HG03025 (cell line): ENCODE data around the gene FAM83C.

Source experiments
- ATAC-seq: cut with Tn5 transposase; IDR thresholded peaks from one replicate; pipeline ENCODE4 v1.9.1; 2021; ENCODE audit warnings: mild to moderate bottlenecking, moderate library complexity; ENCODE audit not compliant: unreplicated experiment, low FRiP score

The FAM83C gene

DNA sequence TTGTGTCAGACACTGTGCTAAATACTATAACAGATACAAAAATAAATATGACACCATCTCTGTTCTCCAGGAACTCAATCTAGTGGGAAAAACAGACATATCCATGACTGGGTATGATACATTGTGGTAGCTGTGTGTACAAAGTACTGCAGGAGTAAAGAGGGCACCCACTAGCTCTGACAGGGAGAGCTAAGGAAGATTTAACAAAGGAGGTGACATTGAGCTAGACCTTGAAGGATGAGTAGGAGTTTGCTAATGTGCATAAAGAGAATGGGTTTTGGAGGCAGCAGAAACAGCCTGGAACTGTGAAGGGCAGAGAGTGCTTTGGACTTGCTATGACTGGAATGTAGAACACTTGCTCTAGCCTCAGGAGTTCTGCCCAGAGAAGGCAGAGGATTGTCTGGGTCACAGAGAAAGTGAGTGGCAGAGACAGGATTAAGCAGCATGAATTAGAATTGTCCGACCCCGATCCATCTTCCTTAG, 51.4 kb downstream of the FAM83C start:
- ATAC-seq, result no peak

DNA sequence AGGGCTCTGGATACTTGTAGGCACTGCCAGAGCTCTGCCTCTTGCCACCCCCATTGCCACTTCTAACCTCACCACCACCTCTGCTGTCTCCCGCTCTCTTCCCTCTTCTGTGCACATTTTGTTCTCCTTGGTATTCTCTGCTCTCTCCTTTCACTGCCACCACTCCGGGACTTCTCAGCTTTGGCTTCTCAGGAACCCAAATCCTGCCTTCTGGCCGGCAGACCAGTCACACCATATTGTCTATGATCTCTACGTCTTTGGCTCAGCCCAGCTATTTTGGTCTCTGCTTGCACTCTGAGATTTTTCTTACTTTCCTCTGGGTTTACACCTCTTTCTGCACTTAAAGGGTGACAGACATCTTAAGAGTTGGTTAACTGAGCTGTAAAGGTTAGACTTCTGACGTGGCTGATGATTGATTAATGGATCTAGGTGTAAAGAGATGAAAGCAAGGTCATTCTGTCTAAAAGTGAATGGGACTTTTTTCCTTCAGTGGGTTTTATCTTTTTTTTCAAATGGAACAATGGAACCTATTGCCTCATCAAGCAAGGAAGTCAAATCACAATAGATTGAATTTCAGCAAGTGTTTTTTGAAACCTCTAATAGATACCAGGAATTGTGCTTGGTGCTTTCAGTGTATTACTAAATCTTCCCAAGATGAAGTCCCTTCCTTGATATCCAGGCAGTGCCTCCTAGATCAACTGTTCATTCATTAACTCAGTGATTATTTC, 52.0 kb downstream of the FAM83C start:
- ATAC-seq, result no peak

DNA sequence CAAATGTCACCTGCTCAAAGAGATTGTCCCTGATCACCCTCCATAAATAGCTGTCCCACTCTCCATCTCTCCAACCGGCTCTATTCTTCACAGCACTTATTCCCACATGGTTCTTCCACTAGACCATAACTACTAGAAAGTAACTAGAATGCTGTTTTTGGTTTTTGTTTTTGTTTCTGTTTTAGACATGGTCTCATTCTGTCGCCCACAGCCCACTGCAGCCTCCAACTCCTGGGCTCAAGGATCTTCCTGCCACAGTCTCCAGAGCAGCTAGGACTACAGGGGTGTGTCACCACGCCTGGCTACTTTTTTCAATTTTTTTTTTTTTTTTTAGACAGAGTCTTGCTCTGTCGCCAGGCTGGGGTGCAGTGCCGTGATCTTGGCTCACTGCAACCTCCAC, 53.5 kb downstream of the FAM83C start:
- no peak for ATAC-seq

DNA sequence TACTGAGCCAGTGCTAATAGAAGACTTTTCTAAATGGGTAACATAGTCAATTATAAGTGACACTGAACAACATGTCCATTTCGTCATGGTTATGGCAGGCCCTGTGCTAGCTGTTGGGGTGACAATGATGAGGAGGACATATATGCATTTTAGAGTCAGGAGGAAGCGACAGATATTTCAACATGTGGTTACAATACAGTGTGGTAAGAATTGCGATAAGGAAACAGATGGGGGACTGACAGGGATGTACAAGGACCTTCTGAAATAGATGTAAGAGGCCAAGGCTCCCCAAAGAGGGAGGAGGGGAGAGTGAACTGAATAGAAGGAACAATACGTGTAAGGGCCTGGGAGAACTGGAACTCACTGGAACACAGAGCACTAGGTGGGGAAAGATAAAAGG, 54.1 kb downstream of the FAM83C start:
- no peak for ATAC-seq

DNA sequence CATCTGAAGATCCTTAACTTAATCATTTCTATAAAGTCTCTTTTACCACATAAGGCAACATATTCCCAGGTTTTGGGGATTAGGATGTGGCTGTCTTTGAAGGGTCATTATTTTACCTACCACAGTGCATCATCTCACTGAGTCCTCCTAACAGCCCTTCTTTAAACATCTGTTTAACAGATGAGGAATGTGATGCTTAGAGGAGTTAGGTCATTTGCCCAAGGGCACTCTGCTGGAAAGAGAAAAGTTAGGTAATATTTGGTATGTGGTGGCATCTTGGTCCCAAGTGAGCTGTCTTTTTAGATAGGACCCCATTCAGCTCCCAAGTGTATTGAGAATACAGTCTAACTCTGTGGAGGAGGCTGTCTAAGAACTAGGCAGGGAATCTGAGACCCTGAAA, 54.7 kb downstream of the FAM83C start:
- no peak for ATAC-seq

DNA sequence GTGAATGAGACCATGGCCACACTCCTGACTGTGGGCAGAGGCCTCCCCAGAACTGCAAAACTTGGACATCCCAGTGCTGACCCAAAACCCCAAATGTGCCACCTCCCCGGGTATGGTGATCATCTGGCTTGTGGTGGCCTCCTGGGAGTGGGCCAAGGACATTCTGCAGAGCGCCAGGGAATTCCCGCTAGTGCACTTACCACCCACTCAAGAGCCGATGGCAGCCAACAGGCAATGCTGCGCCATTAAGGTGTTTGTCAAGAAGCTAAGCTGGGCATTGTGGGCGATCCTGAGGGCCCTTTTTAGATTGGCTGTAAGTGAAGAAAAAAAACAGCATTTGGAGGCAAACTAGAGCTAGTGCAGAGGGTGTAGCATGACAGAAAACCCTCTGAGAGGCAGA, 56.3 kb downstream of the FAM83C start:
- ATAC-seq, result no peak
